Tibial artery (tissue), 4 donors: ENCODE data around the gene ERC2.

Experiments used
- DNase-seq, 2 donors: peaks; one replicate each; pipeline ENCODE4 v3.0.0-alpha.2; 2019
- H3K27ac ChIP-seq, 2 donors: fragments of 200-600 bp; sonication (generic) in 1 of 2; 1 replicate in 1 of 2; 2 replicates in 1 of 2; pipeline ENCODE4 v1.5.1; 2018 to 2019; ENCODE audit warnings: mild to moderate bottlenecking in 1 of 2
- H3K27me3 ChIP-seq, 2 donors: fragments of 200-600 bp; sonication (generic) in 1 of 2; one replicate each; pipeline versions ENCODE4 v1.5.1 to v1.6.0; 2016 to 2019
- H3K36me3 ChIP-seq, 3 donors: fragments of 200-600 bp; sonication (generic) in 2 of 3; one replicate each; pipeline ENCODE4 v1.5.1; 2016 to 2019; ENCODE audit warnings: mild to moderate bottlenecking in 2 of 3
- H3K4me1 ChIP-seq, 4 donors: fragments of 200-600 bp; sonication (generic) in 2 of 4; 1 replicate in 3 of 4; 2 replicates in 1 of 4; pipeline ENCODE4 v1.5.1; 2016 to 2019
- H3K4me3 ChIP-seq, 2 donors: fragments of 200-600 bp; sonication (generic) in 1 of 2; 1 replicate in 1 of 2; 2 replicates in 1 of 2; pipeline ENCODE4 v1.5.1; 2018 to 2019; ENCODE audit warnings: mild to moderate bottlenecking in 2 of 2
- H3K9me3 ChIP-seq, 3 donors: fragments of 200-600 bp; sonication (generic) in 1 of 3; one replicate each; pipeline ENCODE4 v1.5.1; 2016 to 2019
- intact Hi-C: fragments of 100-400 bp; cut with DNase I; formaldehyde crosslinking; loops from one replicate; pipeline ENCODE4 v1.15.0; 2023; ENCODE audit warnings: low total_unique reads
- TF ChIP-seq, protein P1 (sequence below), 2 experiments: fragments of 200-600 bp in 1 of 2; fragments of 450-650 bp in 1 of 2; IDR thresholded peaks; one replicate each; pipeline ENCODE4 v1.5.1; 2017 to 2019; ENCODE audit warnings: antibody characterized with exemption in 2 of 2, mild to moderate bottlenecking in 1 of 2, moderate library complexity in 1 of 2

ERC2 gene

DNA sequence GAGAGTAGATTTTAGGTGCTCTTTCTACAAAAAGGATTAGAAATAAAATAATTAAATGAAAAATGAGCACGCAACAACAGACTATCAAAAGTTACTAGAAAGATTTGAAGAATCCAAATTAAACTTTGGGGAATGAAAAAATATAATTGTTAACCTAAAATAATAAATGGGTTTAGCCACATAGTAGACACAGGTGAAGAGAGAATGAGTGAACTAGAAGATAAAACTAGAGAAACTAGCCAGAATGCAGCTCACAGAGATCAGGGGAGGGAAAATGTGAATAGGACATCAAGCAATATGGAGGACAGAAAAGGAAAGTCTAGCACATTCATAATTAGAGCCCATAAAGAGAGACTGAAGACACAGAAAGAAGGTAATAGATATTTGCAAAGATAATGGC, 670.5 kb downstream of the ERC2 start:
- H3K9me3 ChIP-seq, result no peaks in the 10 kb centered on the region
- H3K27me3 ChIP-seq, result no peaks in the 10 kb centered on the region
- H3K36me3 ChIP-seq, result no peaks in the 10 kb centered on the region
- no peak for DNase-seq
- intact Hi-C loops, result no loop called here
- H3K27ac ChIP-seq, result no peak overlapping the region
- H3K4me1 ChIP-seq, result no peaks in the 10 kb centered on the region
- TF ChIP-seq, protein P1, sequence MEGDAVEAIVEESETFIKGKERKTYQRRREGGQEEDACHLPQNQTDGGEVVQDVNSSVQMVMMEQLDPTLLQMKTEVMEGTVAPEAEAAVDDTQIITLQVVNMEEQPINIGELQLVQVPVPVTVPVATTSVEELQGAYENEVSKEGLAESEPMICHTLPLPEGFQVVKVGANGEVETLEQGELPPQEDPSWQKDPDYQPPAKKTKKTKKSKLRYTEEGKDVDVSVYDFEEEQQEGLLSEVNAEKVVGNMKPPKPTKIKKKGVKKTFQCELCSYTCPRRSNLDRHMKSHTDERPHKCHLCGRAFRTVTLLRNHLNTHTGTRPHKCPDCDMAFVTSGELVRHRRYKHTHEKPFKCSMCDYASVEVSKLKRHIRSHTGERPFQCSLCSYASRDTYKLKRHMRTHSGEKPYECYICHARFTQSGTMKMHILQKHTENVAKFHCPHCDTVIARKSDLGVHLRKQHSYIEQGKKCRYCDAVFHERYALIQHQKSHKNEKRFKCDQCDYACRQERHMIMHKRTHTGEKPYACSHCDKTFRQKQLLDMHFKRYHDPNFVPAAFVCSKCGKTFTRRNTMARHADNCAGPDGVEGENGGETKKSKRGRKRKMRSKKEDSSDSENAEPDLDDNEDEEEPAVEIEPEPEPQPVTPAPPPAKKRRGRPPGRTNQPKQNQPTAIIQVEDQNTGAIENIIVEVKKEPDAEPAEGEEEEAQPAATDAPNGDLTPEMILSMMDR (IDR thresholded peaks at IDR 0.05), result no peak
- no peak overlapping the region for H3K4me3 ChIP-seq

DNA sequence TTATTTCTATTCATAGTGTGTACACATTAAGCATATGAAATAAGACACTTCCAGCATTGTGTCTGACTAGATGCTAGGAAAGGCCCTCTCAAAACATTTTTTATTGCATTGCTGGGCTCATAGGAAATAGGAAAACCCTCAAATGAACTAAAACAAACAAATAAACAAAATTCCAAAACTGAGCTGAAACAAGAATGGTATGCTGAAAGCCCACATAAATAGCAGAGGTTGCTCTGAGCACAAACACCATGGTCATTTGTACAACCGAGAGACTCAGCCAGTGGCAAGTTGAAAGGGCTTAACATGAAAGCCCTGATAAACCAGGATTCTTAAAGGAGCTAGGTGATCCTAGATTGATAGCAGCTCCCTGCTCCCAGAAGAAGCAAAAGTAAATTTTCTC, 671.2 kb downstream of the ERC2 start:
- no peak for DNase-seq
- Histone ChIP-seq H3K9me3 (no peaks in the 10 kb centered on the region), H3K36me3 (no peaks in the 10 kb centered on the region), H3K4me1 (no peaks in the 10 kb centered on the region), H3K4me3 (no peak overlapping the region), H3K27ac (no peak overlapping the region), H3K27me3 (no peaks in the 10 kb centered on the region)
- TF ChIP-seq, protein P1 (IDR thresholded peaks at IDR 0.05), result no peak
- intact Hi-C loops, result no loop called here

DNA sequence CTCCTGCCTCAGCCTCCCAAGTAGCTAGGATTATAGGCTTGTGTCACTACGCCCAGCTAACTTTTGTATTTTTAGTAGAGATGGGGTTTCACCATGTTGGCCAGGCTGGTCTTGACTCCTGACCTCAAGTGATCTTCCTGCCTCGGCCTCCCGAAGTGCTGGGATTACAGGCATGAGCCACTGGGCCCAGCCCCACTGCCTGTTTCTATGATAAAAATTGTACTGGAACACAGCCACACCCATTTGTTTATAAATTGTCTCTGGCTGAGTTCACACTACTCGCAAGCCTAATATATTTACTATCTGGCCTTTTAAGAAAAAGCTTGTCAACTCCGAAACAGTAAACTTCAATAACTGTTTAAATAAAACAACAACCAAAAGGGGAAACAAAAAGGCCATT, 671.7 kb downstream of the ERC2 start:
- Histone ChIP-seq H3K27me3 (no peaks in the 10 kb centered on the region), H3K36me3 (no peaks in the 10 kb centered on the region), H3K9me3 (no peaks in the 10 kb centered on the region), H3K4me1 (no peaks in the 10 kb centered on the region), H3K27ac (no peak overlapping the region), H3K4me3 (no peak overlapping the region)
- TF ChIP-seq, protein P1 (IDR thresholded peaks at IDR 0.05), result no peak
- intact Hi-C loops, result no loop called here
- DNase-seq, result no peak

DNA sequence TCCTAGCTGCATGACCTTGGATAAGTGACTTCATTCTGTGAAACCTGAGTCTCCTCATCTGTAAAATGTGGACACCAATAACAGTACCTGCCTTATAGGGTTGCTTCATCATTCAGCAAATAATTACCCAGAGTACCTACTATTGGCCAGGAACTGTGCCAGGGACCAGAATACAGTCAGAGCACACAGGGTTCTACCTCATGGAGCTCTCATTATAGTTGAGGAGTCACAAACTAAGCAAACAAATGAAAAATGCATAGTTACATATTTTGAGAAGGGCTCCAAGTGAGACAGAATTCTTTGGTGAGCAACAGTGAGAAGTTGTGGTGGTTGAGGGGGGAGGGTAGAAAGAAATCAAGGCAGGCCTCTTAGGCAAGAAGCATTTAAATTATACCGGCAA, 672.5 kb downstream of the ERC2 start:
- Histone ChIP-seq H3K9me3 (no peaks in the 10 kb centered on the region), H3K27me3 (no peaks in the 10 kb centered on the region), H3K36me3 (no peaks in the 10 kb centered on the region), H3K4me1 (no peaks in the 10 kb centered on the region), H3K27ac (no peak overlapping the region), H3K4me3 (no peak overlapping the region)
- DNase-seq, result no peak
- TF ChIP-seq, protein P1 (IDR thresholded peaks at IDR 0.05), result no peak
- intact Hi-C loops, result no loop called here

DNA sequence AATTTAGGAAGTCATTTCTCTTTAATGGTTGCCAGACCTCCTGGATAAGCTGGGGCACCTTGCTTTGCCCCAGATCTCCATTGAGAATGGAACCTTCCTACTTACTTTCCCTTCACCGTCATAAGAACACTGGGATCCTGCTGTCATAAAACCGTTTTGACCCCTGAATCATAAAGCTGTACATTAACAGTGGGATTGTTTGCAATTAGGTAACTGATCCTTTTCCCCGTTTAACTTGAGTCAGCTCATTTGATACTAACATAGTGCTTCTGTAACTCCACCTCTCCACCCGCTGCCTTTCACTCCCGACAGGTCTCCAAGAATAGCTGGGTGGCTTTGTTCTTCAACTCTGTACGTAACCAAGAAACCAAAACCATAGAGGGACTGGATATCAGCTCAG, 673.0 kb downstream of the ERC2 start:
- H3K4me1 ChIP-seq, result no peaks in the 10 kb centered on the region
- no peaks in the 10 kb centered on the region for H3K36me3 ChIP-seq
- no peaks in the 10 kb centered on the region for H3K27me3 ChIP-seq
- H3K4me3 ChIP-seq, result no peak overlapping the region
- intact Hi-C loops, result no loop called here
- no peak overlapping the region for H3K27ac ChIP-seq
- no peaks in the 10 kb centered on the region for H3K9me3 ChIP-seq
- DNase-seq, result no peak
- TF ChIP-seq, protein P1 (IDR thresholded peaks at IDR 0.05), result no peak

DNA sequence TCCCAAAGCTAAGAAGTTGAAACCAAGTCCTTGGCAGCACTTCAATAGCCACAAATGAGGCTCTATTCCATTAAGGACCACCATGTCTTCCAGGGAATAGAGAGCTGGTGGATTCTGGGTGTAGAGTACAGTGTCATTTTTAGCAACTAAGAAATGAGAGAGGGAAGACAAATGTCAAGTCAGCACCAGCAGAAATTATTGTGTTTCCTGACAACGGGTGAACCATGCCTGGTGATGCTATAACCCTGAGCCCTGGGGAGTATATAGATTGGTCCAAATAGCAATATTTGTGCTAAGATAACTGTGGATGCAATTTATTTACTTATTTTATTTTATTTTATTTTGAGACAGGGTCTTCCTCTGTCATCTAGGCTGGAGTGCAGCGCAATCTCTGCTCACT, 675.5 kb downstream of the ERC2 start:
- Histone ChIP-seq H3K4me1 (no peaks in the 10 kb centered on the region), H3K9me3 (no peaks in the 10 kb centered on the region), H3K27ac (no peak overlapping the region), H3K36me3 (no peaks in the 10 kb centered on the region), H3K4me3 (no peak overlapping the region), H3K27me3 (no peaks in the 10 kb centered on the region)
- intact Hi-C loops, result no loop called here
- TF ChIP-seq, protein P1 (IDR thresholded peaks at IDR 0.05), result no peak
- no peak for DNase-seq
